Left lobe of liver (tissue), 2 donors: ENCODE results near the gene ABCC2. TPM values are rescaled to one million over a fixed set of nuclear protein-coding genes. Genes with fewer than 3 reads are reported as not detected.
"Not testable (repeated sequence)": the region's sequence is repeated elsewhere in the genome, so short reads cannot be mapped to it uniquely, and the experiment has no call there.

Source experiments
- ATAC-seq: fragments of 200-7000 bp; cut with Tn5 transposase; one replicate; pipeline ENCODE4 v1.9.1; 2020; ENCODE audit warnings: mild to moderate bottlenecking, moderate library complexity
- DNase-seq: peaks from one replicate; pipeline ENCODE4 v3.0.0-alpha.2; 2020; ENCODE audit warnings: low spot score
- total RNA-seq: library from RNA; stranded (reverse); gene quantifications from one replicate; pipeline ENCODE4 v1.2.1, GENCODE V29; 2021
- donor health status: DM: no; HTN: no; CAD: no; lungs with moderate emphysema.
- donor health status: DM: no; HTN: yes; CAD: no.

ABCC2 gene
- total RNA-seq, 1 donor from 2014 or later, result 254 TPM

DNA sequence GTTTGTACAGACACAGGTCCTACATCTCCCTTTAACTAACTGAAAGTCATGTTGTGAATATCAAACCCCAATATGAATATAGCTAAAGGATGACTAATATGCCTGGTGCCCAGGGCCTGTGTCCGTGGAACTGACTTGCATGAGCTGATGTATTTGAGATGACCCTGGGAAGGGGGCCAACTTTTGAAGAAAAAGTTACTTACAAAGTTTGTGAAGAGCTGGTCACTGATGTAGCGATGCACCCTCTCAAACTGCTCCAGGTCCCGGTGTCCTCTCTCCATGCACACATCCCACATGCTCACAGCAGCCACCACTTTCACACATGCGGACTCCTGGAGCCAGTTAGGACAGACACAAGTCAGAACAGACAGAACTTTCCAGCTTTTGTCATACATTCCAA lies 106.2 kb downstream of the ABCC2 start:
- ATAC-seq (no peak), DNase-seq (no peak)

DNA sequence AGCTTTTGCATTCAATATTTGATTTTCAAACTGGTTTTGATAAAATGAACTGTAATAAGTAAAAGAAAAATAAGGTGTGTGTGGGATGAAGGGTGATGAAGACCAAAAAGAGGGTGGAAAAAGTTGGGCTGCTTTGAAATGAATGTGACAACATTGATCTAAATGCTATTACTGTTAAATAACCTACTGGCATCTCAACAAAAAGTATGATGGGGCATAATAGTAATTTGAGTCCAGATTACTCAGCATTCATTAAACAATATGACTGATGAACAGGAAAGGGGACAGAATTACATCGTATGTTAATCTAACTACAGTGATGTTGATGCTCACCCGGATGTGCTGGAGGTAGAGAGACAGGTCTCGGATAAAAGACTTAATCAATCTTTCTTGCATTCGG lies 112.2 kb downstream of the ABCC2 start:
- no peak for DNase-seq
- ATAC-seq, result no peak

DNA sequence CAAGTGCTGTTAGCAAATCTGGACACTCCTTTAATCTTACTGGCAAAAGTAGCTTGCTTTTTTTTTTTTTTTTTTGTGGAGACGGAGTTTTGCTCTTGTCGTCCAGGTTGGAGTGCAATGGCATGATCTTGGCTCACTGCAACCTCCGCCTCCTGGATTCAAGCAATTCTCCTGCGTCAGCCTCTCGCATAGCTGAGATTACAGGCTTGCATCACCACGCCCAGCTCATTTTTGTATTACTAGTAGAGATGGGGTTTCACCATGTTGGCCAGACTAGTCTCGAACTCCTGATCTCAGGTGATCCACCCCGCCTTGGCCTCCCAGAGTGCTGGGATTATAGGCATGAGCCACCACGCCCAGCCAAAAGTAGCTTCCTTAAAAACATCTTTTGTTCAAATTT lies 112.6 kb downstream of the ABCC2 start:
- DNase-seq, ATAC-seq: not testable (repeated sequence)

DNA sequence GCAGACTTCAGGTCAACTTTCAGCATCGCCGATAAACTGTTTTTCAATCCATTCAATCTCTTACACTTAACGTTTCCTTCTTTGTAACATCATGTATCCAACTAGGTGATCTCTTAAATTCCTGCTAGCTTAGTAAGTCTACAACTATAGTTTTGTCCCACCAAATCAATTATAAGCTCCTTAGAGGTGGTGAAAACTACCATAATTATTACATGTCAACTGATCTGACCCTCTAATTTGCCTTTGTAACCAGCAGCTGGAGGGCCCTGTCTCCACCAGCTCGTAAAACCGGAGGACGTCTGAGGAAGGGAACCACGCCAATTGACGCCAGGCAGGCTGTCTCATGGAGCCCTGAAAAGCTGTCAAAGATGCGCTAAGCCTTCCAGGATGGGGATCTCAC lies 113.4 kb downstream of the ABCC2 start:
- no peak for ATAC-seq
- DNase-seq, result no peak

Other genes starting within 250 kb of the ABCC2 start
- 0.08 TPM for gene NKX2-3, start 249.7 kb upstream of the ABCC2 start, total RNA-seq
- 22.4 TPM for gene SLC25A28, start 162.2 kb upstream of the ABCC2 start, total RNA-seq
- gene ENTPD7, start 123.1 kb upstream of the ABCC2 start, total RNA-seq, result 9.8 TPM
- gene COX15, start 50.5 kb upstream of the ABCC2 start, total RNA-seq, result 22.1 TPM
- 15.9 TPM for gene CUTC, start 50.4 kb upstream of the ABCC2 start, total RNA-seq
- 11.6 TPM for gene DNMBP, start 227.3 kb downstream of the ABCC2 start, total RNA-seq